Endothelial cell (in vitro differentiated cells): ENCODE measurements around the gene ASB7. TPM values are rescaled to one million over a fixed set of nuclear protein-coding genes. Genes with fewer than 3 reads are reported as not detected.

Experiments used
- DNase-seq: peaks from one replicate; pipeline ENCODE4 v3.0.0; 2021; ENCODE audit warnings: low spot score
- H3K27ac Mint-ChIP-seq: one replicate; pipeline ENCODE4 v1.8.0; 2021; ENCODE audit warnings: mixed read lengths, inconsistent platforms; ENCODE audit not compliant: unreplicated experiment
- H3K27me3 Mint-ChIP-seq: one replicate; pipeline ENCODE4 v1.8.0; 2021; ENCODE audit warnings: mild to moderate bottlenecking, moderate library complexity, mixed read lengths, inconsistent platforms; ENCODE audit not compliant: unreplicated experiment
- H3K36me3 Mint-ChIP-seq: one replicate; pipeline ENCODE4 v1.8.0; 2021; ENCODE audit warnings: mild to moderate bottlenecking, low read depth, mixed read lengths, inconsistent platforms; ENCODE audit not compliant: unreplicated experiment
- H3K4me1 Mint-ChIP-seq: one replicate; pipeline ENCODE4 v1.8.0; 2021; ENCODE audit warnings: mild to moderate bottlenecking, mixed read lengths, inconsistent platforms; ENCODE audit not compliant: unreplicated experiment
- H3K4me3 Mint-ChIP-seq: one replicate; pipeline ENCODE4 v1.8.0; 2021; ENCODE audit warnings: mild to moderate bottlenecking, mixed read lengths, inconsistent platforms; ENCODE audit not compliant: unreplicated experiment
- H3K9me3 Mint-ChIP-seq: one replicate; pipeline ENCODE4 v1.8.0; 2021; ENCODE audit warnings: mixed read lengths, inconsistent platforms; ENCODE audit not compliant: unreplicated experiment
- CTCF ChIP-seq: fragments of 200-600 bp; sonication (generic); IDR thresholded peaks from one replicate; pipeline ENCODE4 v1.5.0; 2021; ENCODE audit warnings: antibody characterized with exemption; ENCODE audit not compliant: unreplicated experiment
- total RNA-seq: library from RNA; stranded (reverse); fragmentation: NEBNext Ultra II Directional; extraction: Animal tissue kit (Norgen Biotek cat#: 25700); gene quantifications from one replicate; pipeline ENCODE4 v1.2.1, GENCODE V29; 2021; ENCODE audit not compliant: unreplicated experiment

Gene ASB7
- total RNA-seq, 1 donor from 2014 or later: 16.2 TPM

DNA sequence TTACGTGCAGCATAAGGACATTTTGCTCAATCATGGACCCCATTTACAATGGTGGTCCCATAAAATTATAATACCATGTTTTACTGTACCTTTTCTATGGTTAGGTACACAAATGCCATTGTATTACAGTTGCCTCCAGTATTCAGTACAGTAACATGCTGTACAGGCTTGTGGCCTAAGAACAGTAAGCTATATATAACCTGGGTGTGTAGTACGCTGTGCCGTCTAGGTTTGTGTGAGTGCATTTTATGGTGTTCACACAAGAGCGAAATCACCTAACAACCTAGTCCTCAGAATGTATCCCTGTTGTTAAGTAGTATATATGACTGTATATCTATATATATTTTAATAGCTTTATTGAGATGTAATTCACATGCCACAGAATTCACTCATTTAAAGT lies 12.5 kb downstream of the ASB7 start:
- Mint-ChIP-seq H3K4me1 (no peaks in the 10 kb centered on the region), H3K4me3 (no peak overlapping the region), H3K27me3 (no peaks in the 10 kb centered on the region), H3K9me3 (no peaks in the 10 kb centered on the region), H3K27ac (no peak overlapping the region), H3K36me3 (peaks cover 14% of the 10 kb centered on the region)
- no peak for TF ChIP-seq CTCF
- DNase-seq: no peak

- H3K27me3 Mint-ChIP-seq: no peaks in the 10 kb centered on the region
- TF ChIP-seq CTCF: no peak
- H3K9me3 Mint-ChIP-seq: no peaks in the 10 kb centered on the region
- no peak overlapping the region for H3K27ac Mint-ChIP-seq
- no peak overlapping the region for H3K4me3 Mint-ChIP-seq
- peaks cover 14% of the 10 kb centered on the region for H3K36me3 Mint-ChIP-seq
- DNase-seq: no peak
- H3K4me1 Mint-ChIP-seq: no peaks in the 10 kb centered on the region
These were observed 13.4 kb downstream of the ASB7 start for GRCh38 chr15:100615801-100616200.

DNA sequence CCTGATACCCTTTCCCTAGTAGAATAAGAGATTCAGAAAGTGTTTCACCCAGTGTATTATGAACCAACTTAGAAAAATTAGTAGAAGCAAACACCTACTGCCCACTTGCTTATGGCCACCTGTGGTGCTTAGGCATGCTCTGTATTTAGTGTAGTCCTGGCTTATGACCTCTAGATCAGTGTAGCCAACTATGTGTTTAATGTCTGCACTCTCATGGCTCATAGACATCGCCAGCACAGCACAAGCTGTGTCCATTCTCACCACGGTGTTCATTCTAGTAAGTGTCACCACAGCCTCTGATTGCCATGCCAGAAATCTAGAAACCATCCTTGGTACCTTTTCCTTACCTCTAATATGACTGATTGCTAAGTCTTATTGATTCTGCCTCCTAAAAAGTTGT lies 14.3 kb downstream of the ASB7 start:
- no peak for TF ChIP-seq CTCF
- H3K27me3 Mint-ChIP-seq: no peaks in the 10 kb centered on the region
- H3K4me3 Mint-ChIP-seq: no peak overlapping the region
- H3K4me1 Mint-ChIP-seq: no peaks in the 10 kb centered on the region
- peaks cover 14% of the 10 kb centered on the region for H3K36me3 Mint-ChIP-seq
- no peaks in the 10 kb centered on the region for H3K9me3 Mint-ChIP-seq
- no peak for DNase-seq
- H3K27ac Mint-ChIP-seq: no peak overlapping the region

DNA sequence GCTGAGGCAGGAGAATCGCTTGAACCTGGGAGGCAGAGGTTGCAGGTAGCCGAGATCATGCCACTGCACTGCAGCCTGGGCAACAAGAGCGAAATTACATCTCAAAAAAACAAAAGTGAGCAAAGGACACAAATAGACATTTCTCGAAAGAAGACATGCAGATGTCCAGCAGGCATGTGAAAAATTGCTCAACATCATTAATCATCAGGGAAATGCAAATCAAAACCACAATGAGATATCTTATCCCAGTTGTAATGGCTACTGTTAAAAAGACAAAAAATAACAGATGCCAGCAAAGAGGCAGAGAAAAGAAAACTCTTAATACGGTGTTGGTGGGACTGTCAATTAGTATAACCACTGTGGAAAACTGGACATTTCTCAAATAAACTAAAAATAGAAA lies 20.9 kb downstream of the ASB7 start:
- Mint-ChIP-seq H3K27ac (no peak overlapping the region), H3K27me3 (no peaks in the 10 kb centered on the region), H3K9me3 (no peaks in the 10 kb centered on the region), H3K4me1 (no peaks in the 10 kb centered on the region), H3K4me3 (no peak overlapping the region), H3K36me3 (no peaks in the 10 kb centered on the region)
- no peak for DNase-seq
- TF ChIP-seq CTCF: no peak

DNA sequence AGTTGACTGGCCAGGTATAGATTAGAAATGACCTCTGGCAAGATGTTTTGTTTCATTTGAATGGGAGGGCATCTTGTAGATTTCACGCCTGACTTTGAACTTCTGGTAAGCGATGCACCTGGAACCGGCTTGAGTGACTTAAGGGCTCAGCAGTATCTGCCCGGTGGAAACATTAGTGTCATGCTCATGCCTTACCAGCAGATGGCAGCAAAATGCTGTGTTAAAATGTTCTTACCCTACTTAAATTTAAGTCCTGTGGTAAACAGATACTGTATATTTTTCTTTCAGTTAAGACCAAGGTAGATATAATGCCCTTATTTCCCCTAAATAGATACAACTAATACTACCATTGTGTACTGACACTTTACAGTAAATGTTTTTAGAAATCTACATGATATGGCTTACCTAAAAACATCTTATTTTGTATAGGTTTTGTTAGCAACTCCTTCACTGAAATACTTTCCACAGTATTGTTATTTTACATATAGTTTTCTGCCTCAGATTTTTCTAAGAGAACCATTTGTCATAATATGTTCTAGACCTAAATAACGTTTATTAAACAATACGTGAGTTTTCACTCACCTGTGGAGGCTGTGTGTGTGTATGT lies 25.5 kb downstream of the ASB7 start:
- peak; percentile 70 for DNase-seq
- no peak overlapping the region for H3K27ac Mint-ChIP-seq
- TF ChIP-seq CTCF: peak; percentile 92
- peaks cover 7% of the 10 kb centered on the region for H3K36me3 Mint-ChIP-seq
- no peak overlapping the region for H3K4me3 Mint-ChIP-seq
- peaks cover 2% of the 10 kb centered on the region for H3K4me1 Mint-ChIP-seq
- no peaks in the 10 kb centered on the region for H3K9me3 Mint-ChIP-seq
- H3K27me3 Mint-ChIP-seq: no peaks in the 10 kb centered on the region
